Measurements from ENCODE around the gene HGFAC. TPM values are rescaled to one million over a fixed set of nuclear protein-coding genes. Genes with fewer than 3 reads are reported as not detected.

Gene HGFAC
- total RNA-seq, 1 donor from 2014 or later: 3.1 TPM

Other genes with a start within 250 kb of the HGFAC start
- 10.6 TPM for gene MSANTD1, start 192.8 kb upstream of the HGFAC start, total RNA-seq (ENCODE audit: insufficient read depth, low replicate concordance)
- gene RGS12, start 148.9 kb upstream of the HGFAC start, total RNA-seq (ENCODE audit: insufficient read depth, low replicate concordance): 29.6 TPM
- 2.4 TPM for gene DOK7, start 21.3 kb downstream of the HGFAC start, total RNA-seq (ENCODE audit: insufficient read depth, low replicate concordance)
- 68.1 TPM for gene LRPAP1, start 90.5 kb downstream of the HGFAC start, total RNA-seq (ENCODE audit: insufficient read depth, low replicate concordance)

Measured in umbilical cord (tissue), 1 donor.